Pancreas (tissue), 10 donors: Measurements from ENCODE around the gene ANKS6. TPM values are rescaled to one million over a fixed set of nuclear protein-coding genes. Genes with fewer than 3 reads are reported as not detected.

Experiments used
- ATAC-seq, 4 donors: fragments of 200-7000 bp; cut with Tn5 transposase; one replicate each; pipeline versions ENCODE4 v1.8.0 to v1.9.1; 2020; ENCODE audit warnings: mild to moderate bottlenecking in 4 of 4, moderate library complexity in 4 of 4
- DNase-seq, 6 donors: peaks; one replicate each; pipeline ENCODE4 v3.0.0-alpha.2; 2020
- FAIRE-seq: peaks from 2 replicates; lab custom pipeline; 2012; peaks lifted over from hg19 to GRCh38; lab: Jason Lieb, UNC
- H3K27ac ChIP-seq, 4 donors: fragments of 200-600 bp; sonication (generic); 1 replicate in 3 of 4; 2 replicates in 1 of 4; pipeline versions ENCODE4 v1.5.0 to v1.8.0; 2020
- H3K27me3 ChIP-seq, 4 donors: fragments of 200-600 bp; one replicate each; pipeline ENCODE4 v1.8.0; 2021
- H3K36me3 ChIP-seq, 3 donors: fragments of 200-600 bp; sonication (generic) in 1 of 3; one replicate each; pipeline versions ENCODE4 v1.5.0 to v1.8.0; 2020 to 2021
- H3K4me1 ChIP-seq, 3 donors: fragments of 200-600 bp; one replicate each; pipeline ENCODE4 v1.8.0; 2021
- H3K4me3 ChIP-seq, 4 donors: fragments of 200-600 bp; sonication (generic) in 2 of 4; one replicate each; pipeline versions ENCODE4 v1.5.0 to v1.8.0; 2020 to 2021
- H3K9me3 ChIP-seq, 4 donors: fragments of 200-600 bp; one replicate each; pipeline ENCODE4 v1.8.0; 2021
- CTCF ChIP-seq, 4 donors: fragments of 200-600 bp; sonication (generic) in 3 of 4; IDR thresholded peaks; one replicate each; pipeline versions ENCODE4 v1.5.0 to v1.8.0; 2021; ENCODE audit warnings: antibody characterized with exemption in 4 of 4
- WGBS, 2 donors: extraction: QIAGEN DNeasy Blood & Tissue Kit; methylation state at CpG; one replicate each; pipeline ENCODE4 v1.1.7; 2013; 5-methylcytosine and 5-hydroxymethylcytosine counted together
- intact Hi-C, 3 donors: fragments of 100-400 bp; cut with DNase I; formaldehyde crosslinking; loops; one replicate each; pipeline versions ENCODE4 v1.11.1 to v1.14.2; 2022
- polyA plus RNA-seq, 2 donors: library from polyadenylated mRNA; stranded (reverse); fragments of 200-250 nt; gene quantifications; one replicate each; pipeline ENCODE4 v1.2.3, GENCODE V29; 2013
- total RNA-seq, 6 donors: library from RNA; stranded (reverse); fragmentation: NEBNext Ultra II Directional in 4 of 6; extraction: Animal tissue kit (Norgen Biotek cat#: 25700) in 4 of 6; gene quantifications; one replicate each; pipeline versions ENCODE4 v1.2.1 to v1.2.4, GENCODE V29; 2021 to 2023
- donor health status: healthy with polysubstance abuse.
- donor health status: DM: no; HTN: no; CAD: no; lungs with moderate emphysema.
- donor health status: DM: no; HTN: no; CAD: no.
- donor health status: control.
- donor health status: control.
- donor health status: Bipolar disorder and iron deficiency.
- donor health status: DM: yes; HTN: yes; CAD: no.
- donor health status: DM: no; HTN: no; CAD: no.
- donor health status: DM: no; HTN: no; CAD: no.
- donor health status: DM: yes; HTN: yes; CAD: no.

ANKS6 gene
- total and polyA plus RNA-seq, 8 donors, result 10.6 to 20.6 (median 12.3) TPM

GRCh38 chr9:98772364-98773155 is 23.8 kb downstream of the ANKS6 start:
- H3K36me3 ChIP-seq, result peaks cover 0 to 58% (median 9%) of the 10 kb centered on the region in 3 donors
- ATAC-seq (no peak), FAIRE-seq (no peak), DNase-seq (no peak)
- H3K4me3 ChIP-seq, result no peak overlapping the region
- H3K27me3 ChIP-seq, result no peaks in the 10 kb centered on the region
- H3K9me3 ChIP-seq, result no peaks in the 10 kb centered on the region
- TF ChIP-seq CTCF (IDR thresholded peaks at IDR 0.05), result no peak
- no peaks in the 10 kb centered on the region for H3K4me1 ChIP-seq
- no peak overlapping the region for H3K27ac ChIP-seq
- intact Hi-C loops, result loop anchor here in 1 of 3 donors (5.0 kb wide), 1 partner anchor 455 kb away; no protein-coding TSS in a partner anchor
- 92 to 95% methylated on average over 13 of the region's 13 CpGs for WGBS, 2 donors

- intact Hi-C loops, result loop anchor here in 1 of 3 donors (5.0 kb wide), 1 partner anchor 454 kb away; no protein-coding TSS in a partner anchor
- H3K4me1 ChIP-seq, result no peaks in the 10 kb centered on the region
- FAIRE-seq, result no peak
- DNase-seq, result no peak
- ATAC-seq, result no peak
- no peak overlapping the region for H3K27ac ChIP-seq
- TF ChIP-seq CTCF (IDR thresholded peaks at IDR 0.05), result no peak
- H3K4me3 ChIP-seq, result no peak overlapping the region
- WGBS, 2 donors, result 93 to 94% methylated on average over 15 of the region's 15 CpGs
- H3K9me3 ChIP-seq, result no peaks in the 10 kb centered on the region
- H3K36me3 ChIP-seq, result peaks cover 0 to 67% (median 9%) of the 10 kb centered on the region in 3 donors
- H3K27me3 ChIP-seq, result no peaks in the 10 kb centered on the region
Observed at GRCh38 chr9:98771209-98771874, 25.0 kb downstream of the ANKS6 start.

- no peak for FAIRE-seq
- intact Hi-C loops, result loop anchor here in 1 of 3 donors (5.0 kb wide), 1 partner anchor 453 kb away; no protein-coding TSS in a partner anchor
- H3K36me3 ChIP-seq, result peaks cover 0 to 67% (median 9%) of the 10 kb centered on the region in 3 donors
Observed at GRCh38 chr9:98770717-98771116, 25.6 kb downstream of the ANKS6 start.

GRCh38 chr9:98768344-98768743 is 28.0 kb downstream of the ANKS6 start:
- FAIRE-seq (no peak), ATAC-seq (no peak), DNase-seq (no peak)
- intact Hi-C loops, result no loop called here
- no peak overlapping the region for H3K4me3 ChIP-seq
- no peaks in the 10 kb centered on the region for H3K27me3 ChIP-seq
- H3K4me1 ChIP-seq, result no peaks in the 10 kb centered on the region
- no peak for TF ChIP-seq CTCF (IDR thresholded peaks at IDR 0.05)
- no peaks in the 10 kb centered on the region for H3K9me3 ChIP-seq
- WGBS, 2 donors, result 95 to 100% methylated on average over 9 of the region's 9 CpGs
- peaks cover 0 to 61% (median 9%) of the 10 kb centered on the region in 3 donors for H3K36me3 ChIP-seq
- no peak overlapping the region for H3K27ac ChIP-seq

More at GRCh38 chr9:98770717-98771116, 25.6 kb downstream of the ANKS6 start:
- 94 to 95% methylated on average over 10 of the region's 10 CpGs for WGBS, 2 donors
- Histone ChIP-seq H3K27ac (no peak overlapping the region), H3K4me1 (no peaks in the 10 kb centered on the region), H3K27me3 (no peaks in the 10 kb centered on the region), H3K9me3 (no peaks in the 10 kb centered on the region), H3K4me3 (no peak overlapping the region)
- ATAC-seq (no peak), DNase-seq (no peak)
- TF ChIP-seq CTCF (IDR thresholded peaks at IDR 0.05), result no peak
